SK-N-SH (cell line): ENCODE results near the gene CC2D1B. TPM values are rescaled to one million over a fixed set of nuclear protein-coding genes. Genes with fewer than 3 reads are reported as not detected.

Experiments used
- CTCF ChIA-PET: fragments of 300-600, 350-600 bp; formaldehyde crosslinking; extraction: SDS; loops from one replicate; lab custom pipeline; 2021; lab: Yijun Ruan, JAX
- POLR2A ChIA-PET: fragments of 350-600 bp; sonication (Branson Sonifier 250); formaldehyde crosslinking; extraction: SDS; loops from one replicate; lab custom pipeline; 2020; ENCODE audit warnings: antibody characterized with exemption, inconsistent platforms; lab: Yijun Ruan, JAX
- DNase-seq: peaks from one replicate; pipeline ENCODE4 v3.0.0; 2012
- H2AFZ ChIP-seq: fragments of 200-600 bp; sonication (generic); 2 replicates; pipeline ENCODE4 v1.8.1; 2016; ENCODE audit warnings: antibody characterized with exemption, mild to moderate bottlenecking, low read depth
- H3F3A ChIP-seq: fragments of 200-600 bp; sonication (generic); replicated peaks from 2 replicates; pipeline ENCODE3; 2016; ENCODE audit warnings: antibody characterized with exemption, mild to moderate bottlenecking; ENCODE audit not compliant: insufficient read depth
- H3K27ac ChIP-seq, 2 experiments: fragments of 200-500 bp in 1 of 2; fragments of 200-600 bp in 1 of 2; sonication (Bioruptor generic) in 1 of 2; sonication (generic), shearing (Covaris generic) in 1 of 2; 2 replicates each; pipeline versions ENCODE4 v1.5.1 to v1.6.1; 2014 to 2016; ENCODE audit warnings: low read depth in 2 of 2, inconsistent platforms in 1 of 2, low read length in 1 of 2, mild to moderate bottlenecking in 1 of 2, mixed read lengths in 1 of 2
- H3K27me3 ChIP-seq: fragments of 200-600 bp; sonication (generic), shearing (Covaris generic); 2 replicates; pipeline ENCODE4 v1.6.1; 2016; ENCODE audit warnings: mixed run types; ENCODE audit not compliant: insufficient read depth
- H3K36me3 ChIP-seq, 2 experiments: fragments of 200-500 bp in 1 of 2; fragments of 200-600 bp in 1 of 2; sonication (Bioruptor generic) in 1 of 2; sonication (generic) in 1 of 2; replicated peaks in 1 of 2; 2 replicates each; pipeline versions ENCODE3 to v1.5.1; 2014 to 2016; ENCODE audit warnings: low read length in 1 of 2, mild to moderate bottlenecking in 1 of 2; ENCODE audit not compliant: insufficient read depth in 2 of 2, control insufficient read depth in 1 of 2
- H3K4me1 ChIP-seq, 2 experiments: fragments of 200-500 bp in 1 of 2; fragments of 200-600 bp in 1 of 2; sonication (Bioruptor generic) in 1 of 2; sonication (generic), shearing (Covaris generic) in 1 of 2; 2 replicates each; pipeline versions ENCODE4 v1.5.1 to v1.6.1; 2014 to 2016; ENCODE audit warnings: low read depth in 1 of 2, low read length in 1 of 2, mixed run types in 1 of 2; ENCODE audit not compliant: insufficient read depth in 2 of 2, control insufficient read depth in 1 of 2
- H3K4me2 ChIP-seq: fragments of 200-600 bp; sonication (generic), shearing (Covaris generic); 2 replicates; pipeline ENCODE4 v1.6.1; 2017; ENCODE audit warnings: mixed run types
- H3K4me3 ChIP-seq, 2 experiments: fragments of 200-500 bp in 1 of 2; fragments of 200-600 bp in 1 of 2; sonication (Bioruptor generic) in 1 of 2; sonication (generic), shearing (Covaris generic) in 1 of 2; 2 replicates each; pipeline versions ENCODE4 v1.5.1 to v1.8.1; 2014 to 2016; ENCODE audit warnings: low read depth in 2 of 2, inconsistent platforms in 1 of 2, low read length in 1 of 2, mild to moderate bottlenecking in 1 of 2, mixed read lengths in 1 of 2, moderate library complexity in 1 of 2
- H3K79me2 ChIP-seq: fragments of 200-600 bp; sonication (generic); 2 replicates; pipeline ENCODE4 v1.8.1; 2017; ENCODE audit warnings: mild to moderate bottlenecking; ENCODE audit not compliant: insufficient read depth
- H3K9ac ChIP-seq: fragments of 200-600 bp; sonication (generic); 2 replicates; pipeline ENCODE4 v1.6.1; 2017; ENCODE audit warnings: mixed run types
- H3K9me2 ChIP-seq: fragments of 200-600 bp; sonication (generic); 2 replicates; pipeline ENCODE4 v1.6.1; 2017; ENCODE audit warnings: mixed run types
- H3K9me3 ChIP-seq: fragments of 200-600 bp; sonication (generic); 2 replicates; pipeline ENCODE4 v1.6.1; 2017; ENCODE audit warnings: mixed run types, mild to moderate bottlenecking, moderate library complexity
- H4K20me1 ChIP-seq: fragments of 200-600 bp; sonication (generic); 2 replicates; pipeline ENCODE4 v1.6.1; 2017; ENCODE audit warnings: mild to moderate bottlenecking, mixed run types; ENCODE audit not compliant: insufficient read depth
- ELF1 ChIP-seq: IDR thresholded peaks from 2 replicates; pipeline ENCODE4 v1.4.0; 2012
- EP300 ChIP-seq, 2 experiments: IDR thresholded peaks; 2 replicates each; pipeline versions ENCODE4 v1.4.0 to v1.6.1; 2012; ENCODE audit warnings: borderline replicate concordance in 1 of 2, low read depth in 1 of 2, low read length in 1 of 2
- EZH2phosphoT487 ChIP-seq: fragments of 200-600 bp; sonication (generic); IDR thresholded peaks from 2 replicates; pipeline ENCODE4 v1.6.1; 2017; ENCODE audit warnings: low read depth, mixed run types, mild to moderate bottlenecking, antibody characterized with exemption, moderate library complexity, borderline replicate concordance
- FOSL2 ChIP-seq: IDR thresholded peaks from 2 replicates; pipeline ENCODE4 v1.4.0; 2012; ENCODE audit warnings: low read depth, mild to moderate bottlenecking, moderate library complexity, borderline replicate concordance
- FOXM1 ChIP-seq: IDR thresholded peaks from 2 replicates; pipeline ENCODE4 v1.4.0; 2012; ENCODE audit warnings: low read depth, mild to moderate bottlenecking
- GABPA ChIP-seq: IDR thresholded peaks from 2 replicates; pipeline ENCODE4 v1.4.0; 2012; ENCODE audit warnings: low read depth, mild to moderate bottlenecking
- JUND ChIP-seq: IDR thresholded peaks from 2 replicates; pipeline ENCODE4 v1.4.0; 2012
- MEF2A ChIP-seq: IDR thresholded peaks from 2 replicates; pipeline ENCODE4 v1.4.0; 2012; ENCODE audit warnings: low read depth, borderline replicate concordance
- MXI1 ChIP-seq: IDR thresholded peaks from 2 replicates; pipeline ENCODE4 v1.6.1; 2012; ENCODE audit warnings: mild to moderate bottlenecking, low read depth, low read length, improper control_type of control experiment
- NFIC ChIP-seq: IDR thresholded peaks from 2 replicates; pipeline ENCODE4 v1.4.0; 2012; ENCODE audit warnings: borderline replicate concordance
- RAD21 ChIP-seq: IDR thresholded peaks from 2 replicates; pipeline ENCODE4 v1.6.1; 2012; ENCODE audit warnings: mild to moderate bottlenecking, low read length
- RFX5 ChIP-seq: IDR thresholded peaks from 2 replicates; pipeline ENCODE4 v1.6.1; 2012; ENCODE audit warnings: mild to moderate bottlenecking, improper control_type of control experiment, low read length
- SMC3 ChIP-seq: IDR thresholded peaks from 2 replicates; pipeline ENCODE4 v1.6.1; 2012; ENCODE audit warnings: low read depth, low read length, improper control_type of control experiment
- TAF1 ChIP-seq: IDR thresholded peaks from 2 replicates; pipeline ENCODE4 v1.6.1; 2012; ENCODE audit warnings: low read depth, mild to moderate bottlenecking, low read length, moderate library complexity, borderline replicate concordance
- YY1 ChIP-seq: IDR thresholded peaks from 2 replicates; pipeline ENCODE4 v1.4.0; 2012; ENCODE audit warnings: low read depth, mild to moderate bottlenecking
- WGBS: methylation state at CpG from one replicate; pipeline ENCODE4 v1.1.6; 2017; ENCODE audit warnings: low lambda C conversion rate; 5-methylcytosine and 5-hydroxymethylcytosine counted together
- polyA plus RNA-seq, 3 experiments: library from polyadenylated mRNA; depleted of rRNA; stranded (reverse); fragments of >200 nt; gene quantifications; 2 replicates each; pipeline ENCODE4 v1.2.3, GENCODE V29; 2012
- TF ChIP-seq, protein P1 (sequence below): IDR thresholded peaks from 2 replicates; pipeline ENCODE4 v1.4.0; 2012; ENCODE audit warnings: low read depth
- TF ChIP-seq, protein P2 (sequence below): IDR thresholded peaks from 2 replicates; pipeline ENCODE4 v1.6.1; 2012; ENCODE audit warnings: mild to moderate bottlenecking, low read depth, low read length, moderate library complexity
- TF ChIP-seq, protein P3 (sequence below): IDR thresholded peaks from 2 replicates; pipeline ENCODE4 v1.4.0; 2012; ENCODE audit warnings: low read depth, borderline replicate concordance
- TF ChIP-seq, protein P4 (sequence below): IDR thresholded peaks from 2 replicates; pipeline ENCODE4; 2012
- TF ChIP-seq, protein P5 (sequence below): fragments of 150-350 bp; IDR thresholded peaks from 2 replicates; pipeline ENCODE4 v1.6.1; 2016; ENCODE audit warnings: mild to moderate bottlenecking, low read depth, low read length
- TF ChIP-seq, protein P6 (sequence below): fragments of 150-350 bp; IDR thresholded peaks from 2 replicates; pipeline ENCODE4 v1.6.1; 2017; ENCODE audit warnings: antibody characterized with exemption, low read length, low read depth, borderline replicate concordance
- TF ChIP-seq, protein P7 (sequence below): IDR thresholded peaks from 2 replicates; pipeline ENCODE4 v1.4.0; 2012; ENCODE audit warnings: low read depth, borderline replicate concordance

Gene CC2D1B
- polyA plus RNA-seq, 1 of the 3 experiments (the other 2 are of a cell fraction): 18.7 TPM

DNA sequence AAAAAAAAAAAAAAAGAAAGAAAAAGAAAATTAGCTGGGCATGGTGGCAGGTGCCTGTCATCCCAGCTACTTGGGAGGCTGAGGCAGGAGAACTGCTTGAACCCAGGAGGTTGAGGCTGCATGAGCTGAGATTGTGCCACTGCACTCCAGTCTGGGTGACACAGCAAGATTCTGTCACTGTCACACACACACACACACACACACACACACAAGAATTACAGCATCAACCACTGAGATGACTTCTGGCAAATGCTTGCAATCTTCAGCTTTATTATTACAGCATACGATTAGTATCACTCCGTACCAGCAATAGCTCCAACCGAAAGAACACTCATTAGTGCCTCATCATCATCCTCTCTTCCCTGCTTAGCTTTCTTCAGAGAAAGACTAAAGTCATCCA is 33.6 kb upstream of the CC2D1B start (continued):
- TF ChIP-seq, protein P1, sequence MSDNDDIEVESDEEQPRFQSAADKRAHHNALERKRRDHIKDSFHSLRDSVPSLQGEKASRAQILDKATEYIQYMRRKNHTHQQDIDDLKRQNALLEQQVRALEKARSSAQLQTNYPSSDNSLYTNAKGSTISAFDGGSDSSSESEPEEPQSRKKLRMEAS: no peak
- TF ChIP-seq, protein P2, sequence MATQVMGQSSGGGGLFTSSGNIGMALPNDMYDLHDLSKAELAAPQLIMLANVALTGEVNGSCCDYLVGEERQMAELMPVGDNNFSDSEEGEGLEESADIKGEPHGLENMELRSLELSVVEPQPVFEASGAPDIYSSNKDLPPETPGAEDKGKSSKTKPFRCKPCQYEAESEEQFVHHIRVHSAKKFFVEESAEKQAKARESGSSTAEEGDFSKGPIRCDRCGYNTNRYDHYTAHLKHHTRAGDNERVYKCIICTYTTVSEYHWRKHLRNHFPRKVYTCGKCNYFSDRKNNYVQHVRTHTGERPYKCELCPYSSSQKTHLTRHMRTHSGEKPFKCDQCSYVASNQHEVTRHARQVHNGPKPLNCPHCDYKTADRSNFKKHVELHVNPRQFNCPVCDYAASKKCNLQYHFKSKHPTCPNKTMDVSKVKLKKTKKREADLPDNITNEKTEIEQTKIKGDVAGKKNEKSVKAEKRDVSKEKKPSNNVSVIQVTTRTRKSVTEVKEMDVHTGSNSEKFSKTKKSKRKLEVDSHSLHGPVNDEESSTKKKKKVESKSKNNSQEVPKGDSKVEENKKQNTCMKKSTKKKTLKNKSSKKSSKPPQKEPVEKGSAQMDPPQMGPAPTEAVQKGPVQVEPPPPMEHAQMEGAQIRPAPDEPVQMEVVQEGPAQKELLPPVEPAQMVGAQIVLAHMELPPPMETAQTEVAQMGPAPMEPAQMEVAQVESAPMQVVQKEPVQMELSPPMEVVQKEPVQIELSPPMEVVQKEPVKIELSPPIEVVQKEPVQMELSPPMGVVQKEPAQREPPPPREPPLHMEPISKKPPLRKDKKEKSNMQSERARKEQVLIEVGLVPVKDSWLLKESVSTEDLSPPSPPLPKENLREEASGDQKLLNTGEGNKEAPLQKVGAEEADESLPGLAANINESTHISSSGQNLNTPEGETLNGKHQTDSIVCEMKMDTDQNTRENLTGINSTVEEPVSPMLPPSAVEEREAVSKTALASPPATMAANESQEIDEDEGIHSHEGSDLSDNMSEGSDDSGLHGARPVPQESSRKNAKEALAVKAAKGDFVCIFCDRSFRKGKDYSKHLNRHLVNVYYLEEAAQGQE: no peak
- TF ChIP-seq NFIC (no peak), TAF1 (no peak), MEF2A (no peak)

DNA sequence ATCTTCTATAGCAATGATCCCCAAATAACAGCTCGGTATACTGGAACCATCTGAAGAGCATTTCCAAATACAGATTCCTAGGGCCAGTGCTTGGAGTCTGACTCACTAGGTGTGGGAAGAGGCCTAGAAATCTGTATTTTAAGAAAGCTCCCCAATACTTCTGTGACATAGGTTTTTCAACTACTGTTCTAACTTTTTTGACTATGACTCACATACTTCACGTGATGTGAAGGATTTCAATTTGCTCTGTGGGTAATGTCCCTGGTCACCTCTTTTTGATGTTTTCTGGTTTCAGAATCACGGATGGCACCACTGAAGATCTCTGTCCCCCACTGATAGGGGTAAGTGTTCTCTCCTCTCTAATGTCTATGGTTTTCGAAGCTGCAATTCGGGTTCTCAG is 27.2 kb upstream of the CC2D1B start:
- H3K9me3 ChIP-seq: no peaks in the 10 kb centered on the region
- H2AFZ ChIP-seq: no peak overlapping the region
- ChIA-PET CTCF (interaction anchor here (1.3 kb wide), 1 partner anchor 25 kb away, joined by 3 read pairs; no protein-coding TSS in a partner anchor), POLR2A (no interaction called here)
- H3K79me2 ChIP-seq: peaks cover 5% of the 10 kb centered on the region; the same call in 1 of the 2 replicates
- H3K9me2 ChIP-seq: no peaks in the 10 kb centered on the region
- no peaks in the 10 kb centered on the region for H4K20me1 ChIP-seq
- WGBS: 89% methylated on average over 5 of the region's 5 CpGs
- H3F3A ChIP-seq: no peaks in the 10 kb centered on the region
- no peak overlapping the region for H3K27ac ChIP-seq
- no peaks in the 10 kb centered on the region for H3K4me1 ChIP-seq
- H3K4me2 ChIP-seq: no peak overlapping the region
- H3K9ac ChIP-seq: no peak overlapping the region
- peaks cover 8 to 25% of the 10 kb centered on the region in 2 experiments for H3K36me3 ChIP-seq
- H3K27me3 ChIP-seq: no peaks in the 10 kb centered on the region
- no peak for DNase-seq
- TF ChIP-seq, protein P3, sequence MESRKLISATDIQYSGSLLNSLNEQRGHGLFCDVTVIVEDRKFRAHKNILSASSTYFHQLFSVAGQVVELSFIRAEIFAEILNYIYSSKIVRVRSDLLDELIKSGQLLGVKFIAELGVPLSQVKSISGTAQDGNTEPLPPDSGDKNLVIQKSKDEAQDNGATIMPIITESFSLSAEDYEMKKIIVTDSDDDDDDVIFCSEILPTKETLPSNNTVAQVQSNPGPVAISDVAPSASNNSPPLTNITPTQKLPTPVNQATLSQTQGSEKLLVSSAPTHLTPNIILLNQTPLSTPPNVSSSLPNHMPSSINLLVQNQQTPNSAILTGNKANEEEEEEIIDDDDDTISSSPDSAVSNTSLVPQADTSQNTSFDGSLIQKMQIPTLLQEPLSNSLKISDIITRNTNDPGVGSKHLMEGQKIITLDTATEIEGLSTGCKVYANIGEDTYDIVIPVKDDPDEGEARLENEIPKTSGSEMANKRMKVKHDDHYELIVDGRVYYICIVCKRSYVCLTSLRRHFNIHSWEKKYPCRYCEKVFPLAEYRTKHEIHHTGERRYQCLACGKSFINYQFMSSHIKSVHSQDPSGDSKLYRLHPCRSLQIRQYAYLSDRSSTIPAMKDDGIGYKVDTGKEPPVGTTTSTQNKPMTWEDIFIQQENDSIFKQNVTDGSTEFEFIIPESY: no peak
- no peak for TF ChIP-seq GABPA
- TF ChIP-seq EP300 (IDR thresholded peaks at IDR 0.05; ENCODE audit: borderline replicate concordance in 1 of 2, low read depth in 1 of 2, low read length in 1 of 2): no peak
- no peak for TF ChIP-seq FOXM1
- TF ChIP-seq RAD21: no peak
- TF ChIP-seq ELF1: no peak
- TF ChIP-seq, protein P4, sequence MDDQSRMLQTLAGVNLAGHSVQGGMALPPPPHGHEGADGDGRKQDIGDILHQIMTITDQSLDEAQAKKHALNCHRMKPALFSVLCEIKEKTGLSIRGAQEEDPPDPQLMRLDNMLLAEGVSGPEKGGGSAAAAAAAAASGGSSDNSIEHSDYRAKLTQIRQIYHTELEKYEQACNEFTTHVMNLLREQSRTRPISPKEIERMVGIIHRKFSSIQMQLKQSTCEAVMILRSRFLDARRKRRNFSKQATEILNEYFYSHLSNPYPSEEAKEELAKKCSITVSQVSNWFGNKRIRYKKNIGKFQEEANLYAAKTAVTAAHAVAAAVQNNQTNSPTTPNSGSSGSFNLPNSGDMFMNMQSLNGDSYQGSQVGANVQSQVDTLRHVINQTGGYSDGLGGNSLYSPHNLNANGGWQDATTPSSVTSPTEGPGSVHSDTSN: no peak
- TF ChIP-seq RFX5: no peak
- no peak for TF ChIP-seq MEF2A
- no peak for TF ChIP-seq MXI1
- no peak for TF ChIP-seq SMC3
- TF ChIP-seq NFIC: no peak
- no peak for TF ChIP-seq EZH2phosphoT487
- TF ChIP-seq FOSL2: no peak
- TF ChIP-seq, protein P5, sequence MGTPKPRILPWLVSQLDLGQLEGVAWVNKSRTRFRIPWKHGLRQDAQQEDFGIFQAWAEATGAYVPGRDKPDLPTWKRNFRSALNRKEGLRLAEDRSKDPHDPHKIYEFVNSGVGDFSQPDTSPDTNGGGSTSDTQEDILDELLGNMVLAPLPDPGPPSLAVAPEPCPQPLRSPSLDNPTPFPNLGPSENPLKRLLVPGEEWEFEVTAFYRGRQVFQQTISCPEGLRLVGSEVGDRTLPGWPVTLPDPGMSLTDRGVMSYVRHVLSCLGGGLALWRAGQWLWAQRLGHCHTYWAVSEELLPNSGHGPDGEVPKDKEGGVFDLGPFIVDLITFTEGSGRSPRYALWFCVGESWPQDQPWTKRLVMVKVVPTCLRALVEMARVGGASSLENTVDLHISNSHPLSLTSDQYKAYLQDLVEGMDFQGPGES: no peak
- TF ChIP-seq, protein P6, sequence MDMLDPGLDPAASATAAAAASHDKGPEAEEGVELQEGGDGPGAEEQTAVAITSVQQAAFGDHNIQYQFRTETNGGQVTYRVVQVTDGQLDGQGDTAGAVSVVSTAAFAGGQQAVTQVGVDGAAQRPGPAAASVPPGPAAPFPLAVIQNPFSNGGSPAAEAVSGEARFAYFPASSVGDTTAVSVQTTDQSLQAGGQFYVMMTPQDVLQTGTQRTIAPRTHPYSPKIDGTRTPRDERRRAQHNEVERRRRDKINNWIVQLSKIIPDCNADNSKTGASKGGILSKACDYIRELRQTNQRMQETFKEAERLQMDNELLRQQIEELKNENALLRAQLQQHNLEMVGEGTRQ: no peak
- TF ChIP-seq, protein P7, sequence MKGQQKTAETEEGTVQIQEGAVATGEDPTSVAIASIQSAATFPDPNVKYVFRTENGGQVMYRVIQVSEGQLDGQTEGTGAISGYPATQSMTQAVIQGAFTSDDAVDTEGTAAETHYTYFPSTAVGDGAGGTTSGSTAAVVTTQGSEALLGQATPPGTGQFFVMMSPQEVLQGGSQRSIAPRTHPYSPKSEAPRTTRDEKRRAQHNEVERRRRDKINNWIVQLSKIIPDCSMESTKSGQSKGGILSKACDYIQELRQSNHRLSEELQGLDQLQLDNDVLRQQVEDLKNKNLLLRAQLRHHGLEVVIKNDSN: no peak
- no peak for TF ChIP-seq JUND
- TF ChIP-seq YY1: no peak
- H3K4me3 ChIP-seq: no peak overlapping the region
